Cortex of kidney (tissue), 1 donor: ENCODE data around the gene TSHZ2.

Experiments
- DNase-seq: peaks from one replicate; lab custom pipeline; 2025; lab: John Stamatoyannopoulos, UW

The TSHZ2 gene

DNA sequence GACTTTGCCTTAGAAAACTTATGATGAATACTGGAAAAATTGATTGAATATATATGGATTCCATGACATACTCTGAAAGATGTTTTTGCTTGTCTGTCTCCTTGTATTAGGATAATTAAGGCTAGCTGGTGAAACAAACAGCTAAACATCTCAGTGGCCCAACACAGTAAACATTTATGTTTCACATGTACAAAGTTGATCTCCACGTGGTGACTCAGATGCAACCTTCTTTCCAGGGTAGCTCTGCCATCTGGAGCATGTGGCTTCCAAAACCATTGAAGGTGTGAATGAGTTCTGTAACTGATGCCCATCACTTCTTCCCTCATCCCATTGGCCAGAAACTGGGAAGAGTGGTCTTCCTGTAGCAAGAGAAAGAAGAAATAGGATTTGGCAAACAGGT is 196.3 kb downstream of the TSHZ2 start:
- DNase-seq = no peak

GRCh38 chr20:53170196-53170595 is 198.0 kb downstream of the TSHZ2 start:
- no peak for DNase-seq

DNA sequence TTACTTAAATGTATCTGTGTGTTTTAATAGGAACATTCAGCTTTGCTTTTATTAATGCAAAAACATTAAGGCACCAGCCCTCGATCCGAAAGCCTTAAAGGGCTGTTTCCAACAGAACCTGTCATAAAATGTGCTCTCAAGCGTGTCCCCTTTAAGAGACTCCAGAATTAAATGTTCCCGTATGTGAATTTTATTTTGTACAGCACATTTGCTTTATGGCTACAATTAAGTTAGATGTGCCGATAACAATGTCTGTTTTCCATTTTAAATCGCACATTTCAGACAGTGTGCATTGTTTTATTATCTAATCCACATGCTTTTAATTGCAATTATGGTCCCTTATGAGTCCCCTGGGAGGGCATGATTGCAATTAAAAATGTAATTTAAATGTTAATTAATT is 198.9 kb downstream of the TSHZ2 start:
- no peak for DNase-seq

- no peak for DNase-seq
Observed at GRCh38 chr20:53174454-53174853, 202.3 kb downstream of the TSHZ2 start.

- DNase-seq = no peak
Observed at GRCh38 chr20:53175135-53175780, 203.1 kb downstream of the TSHZ2 start.

GRCh38 chr20:53176134-53176533 is 204.0 kb downstream of the TSHZ2 start:
- no peak for DNase-seq

GRCh38 chr20:53177687-53178086 is 205.5 kb downstream of the TSHZ2 start:
- no peak for DNase-seq

- no peak for DNase-seq
Observed at GRCh38 chr20:53179749-53180148, 207.6 kb downstream of the TSHZ2 start.

- no peak for DNase-seq
Observed at GRCh38 chr20:53180928-53181362, 208.8 kb downstream of the TSHZ2 start.

- DNase-seq = no peak
Observed at GRCh38 chr20:53181866-53182376, 209.8 kb downstream of the TSHZ2 start.

- DNase-seq = no peak
Observed at GRCh38 chr20:53183181-53183580, 211.0 kb downstream of the TSHZ2 start.

GRCh38 chr20:53186635-53187034 is 214.5 kb downstream of the TSHZ2 start:
- DNase-seq = no peak

- no peak for DNase-seq
Observed at GRCh38 chr20:53187392-53188068, 215.4 kb downstream of the TSHZ2 start.

DNA sequence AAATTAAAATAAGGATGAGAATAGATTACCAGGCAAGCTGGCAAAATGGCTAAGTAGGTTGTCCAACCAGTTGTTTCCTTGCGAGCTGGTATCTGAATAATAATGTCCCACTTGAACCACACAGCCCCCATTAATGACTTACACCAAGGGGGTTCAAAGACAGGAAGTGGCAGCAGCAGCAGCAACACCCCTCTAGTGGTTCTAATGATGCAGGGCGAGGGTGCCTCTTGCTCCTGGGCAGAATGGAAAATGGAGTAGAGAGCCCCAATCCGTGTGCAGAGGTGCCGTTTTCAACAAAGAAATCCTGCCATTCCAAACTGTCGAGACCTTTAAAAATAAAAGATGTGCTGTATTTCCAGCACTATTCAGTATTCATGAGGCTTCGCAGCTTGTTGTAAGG is 218.1 kb downstream of the TSHZ2 start:
- no peak for DNase-seq

DNA sequence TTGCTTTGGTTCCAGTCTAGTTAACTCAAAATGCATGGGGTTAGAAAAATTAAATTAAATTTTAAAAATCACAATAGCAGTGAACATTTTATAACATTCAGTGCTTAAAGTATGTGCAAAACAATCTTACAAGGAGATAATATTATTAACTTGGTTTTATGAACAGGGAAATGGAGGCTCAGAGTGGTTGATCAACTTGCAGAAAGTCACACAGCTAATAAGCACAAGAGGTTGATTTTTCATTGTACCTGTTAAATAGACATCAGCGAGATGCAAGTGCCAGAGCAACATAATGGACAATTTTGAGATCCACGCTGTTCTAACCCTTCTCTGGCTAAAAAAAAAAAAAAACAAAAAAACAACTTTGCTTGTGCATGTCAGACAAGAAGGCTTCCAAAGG is 219.8 kb downstream of the TSHZ2 start:
- DNase-seq = no peak

DNA sequence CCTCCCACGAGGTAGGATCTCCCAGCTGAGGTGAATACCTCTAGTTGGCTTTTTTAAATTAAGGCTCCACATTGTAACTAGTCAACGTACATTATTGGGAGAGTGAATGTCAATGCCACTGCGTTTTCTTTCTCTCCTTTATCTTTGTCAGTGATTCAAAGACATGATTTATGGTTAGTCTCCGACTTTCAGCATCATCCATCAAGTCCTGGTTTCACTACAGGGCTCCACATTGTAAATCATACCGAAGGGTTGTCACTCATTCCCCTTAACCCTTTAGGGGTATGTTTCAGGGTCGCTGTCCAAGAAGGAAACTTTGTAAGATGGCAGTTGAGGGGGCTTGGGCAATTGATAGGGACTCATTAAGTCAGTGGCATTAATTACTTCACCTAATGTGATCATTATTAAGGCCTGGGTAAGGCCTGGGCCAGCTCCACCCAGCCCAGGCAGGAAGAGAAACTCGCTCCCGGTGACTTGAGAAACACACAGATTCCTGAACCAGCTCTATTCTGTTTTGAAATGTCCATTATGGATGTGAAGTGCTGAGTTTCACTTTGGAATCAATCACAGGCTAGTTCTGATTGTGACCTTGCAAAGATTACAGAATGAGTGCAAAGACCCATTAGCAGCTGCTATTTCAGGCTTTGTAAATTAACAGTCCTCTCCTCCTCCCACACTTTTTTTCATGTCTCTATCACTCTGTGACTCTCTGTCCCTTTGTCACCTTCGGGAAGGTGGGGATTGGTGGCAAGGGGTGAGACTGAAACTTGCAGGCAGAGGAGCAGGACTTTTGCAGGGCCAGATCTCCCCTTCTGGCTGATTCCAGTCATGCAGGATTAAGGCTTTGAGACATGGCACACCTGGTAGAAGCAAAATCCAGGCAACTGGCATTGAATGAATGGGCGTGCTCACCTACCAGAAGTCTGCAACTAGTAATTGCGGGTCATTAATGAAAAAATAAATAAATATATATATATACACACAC is 222.4 kb downstream of the TSHZ2 start:
- DNase-seq = no peak

GRCh38 chr20:53195876-53196610 is 223.9 kb downstream of the TSHZ2 start:
- no peak for DNase-seq

DNA sequence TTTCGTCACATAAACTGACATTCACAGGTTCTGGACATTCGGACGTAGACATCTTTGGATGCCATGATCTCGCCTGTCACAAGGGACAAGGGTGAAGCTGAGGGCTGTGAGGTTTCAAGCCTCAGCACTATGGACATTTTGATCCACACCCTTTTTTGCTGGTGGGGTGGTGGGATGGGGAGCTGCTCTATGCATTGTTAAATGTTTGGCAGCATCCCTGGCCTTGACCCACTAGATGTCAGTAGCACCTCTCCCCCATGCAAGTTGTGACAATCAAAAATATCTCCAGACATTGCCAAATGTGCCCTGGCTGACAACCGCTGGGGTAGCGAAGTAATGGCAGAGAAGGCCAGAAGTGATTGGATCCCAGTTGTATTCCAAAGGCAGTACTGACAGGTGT is 229.4 kb downstream of the TSHZ2 start:
- DNase-seq = no peak

GRCh38 chr20:53202777-53203176 is 230.6 kb downstream of the TSHZ2 start:
- DNase-seq = no peak

DNA sequence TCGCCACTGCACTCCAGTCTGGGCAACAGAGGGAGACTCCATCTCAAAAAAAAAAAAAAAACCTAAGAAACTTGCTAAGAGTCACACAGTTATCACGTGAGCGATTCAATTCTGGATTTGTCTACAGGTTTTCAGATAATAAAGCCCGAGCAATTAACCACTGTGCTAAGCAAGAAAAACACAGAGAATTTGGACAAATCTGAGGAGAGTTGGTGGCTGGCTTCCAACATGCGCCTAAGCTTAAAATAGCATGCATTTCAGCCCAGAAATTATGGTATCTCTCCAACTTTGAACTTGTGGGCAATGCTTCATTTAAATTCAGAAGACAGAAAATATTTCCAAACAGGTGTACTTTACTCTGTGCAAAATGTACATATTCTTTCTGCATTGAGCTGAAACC is 232.9 kb downstream of the TSHZ2 start:
- no peak for DNase-seq

DNA sequence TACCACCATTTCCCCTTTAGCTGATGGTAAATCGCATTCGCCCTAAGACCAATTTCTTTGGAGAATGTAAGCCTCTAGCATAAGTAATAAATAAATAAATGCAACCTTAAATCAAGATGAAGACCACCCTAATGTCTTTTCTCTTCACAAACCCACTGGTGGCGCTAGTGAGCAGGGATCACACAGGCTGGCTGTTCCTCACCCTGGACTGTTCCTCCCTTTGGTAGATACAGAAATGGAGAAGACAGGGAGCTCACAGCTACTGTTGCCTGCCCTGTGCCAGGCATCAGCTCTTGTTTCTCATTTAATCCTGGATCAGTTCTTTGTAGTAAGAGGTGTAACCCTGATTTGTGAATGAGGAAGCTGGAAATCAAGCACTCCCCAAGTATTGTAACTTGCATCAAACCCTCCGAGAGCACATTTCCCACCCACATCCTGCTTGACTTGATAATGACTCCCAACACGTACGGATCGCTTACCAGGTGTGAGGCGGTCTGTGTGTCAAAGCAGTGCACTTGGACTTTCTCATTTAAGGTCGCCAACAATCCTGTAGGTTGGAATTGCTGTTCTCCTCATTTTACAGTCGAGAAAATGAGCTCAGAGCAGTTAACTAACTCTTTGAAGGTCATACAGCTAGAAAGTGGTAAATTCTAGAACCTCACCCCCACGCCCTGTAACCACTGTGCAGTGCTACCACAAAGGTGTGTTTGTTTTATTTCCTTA is 236.1 kb downstream of the TSHZ2 start:
- DNase-seq = no peak
